BJ (cell line): ENCODE measurements around the gene COL4A1. TPM values are rescaled to one million over a fixed set of nuclear protein-coding genes. Genes with fewer than 3 reads are reported as not detected.

Experiments used
- CTCF ChIA-PET: fragments of 350-600 bp; formaldehyde crosslinking; extraction: SDS; loops from one replicate; lab custom pipeline; 2021; ENCODE audit warnings: antibody characterized with exemption, inconsistent platforms; lab: Yijun Ruan, JAX
- POLR2A ChIA-PET: fragments of 300-600 bp; sonication (Branson Sonifier 250); formaldehyde crosslinking; extraction: SDS; loops from one replicate; lab custom pipeline; 2021; ENCODE audit warnings: antibody characterized with exemption; lab: Charles Lee
- DNase-seq: peaks from one replicate; pipeline ENCODE4 v3.0.0-alpha.2; 2011; ENCODE audit warnings: low read depth
- H3K27me3 ChIP-seq: 2 replicates; pipeline ENCODE4 v1.6.0; 2011; ENCODE audit warnings: low read length; ENCODE audit not compliant: control insufficient read depth, insufficient read depth
- H3K36me3 ChIP-seq: 2 replicates; pipeline ENCODE4 v1.5.1; 2011; ENCODE audit warnings: low read length; ENCODE audit not compliant: control insufficient read depth, insufficient read depth
- H3K4me3 ChIP-seq: 2 replicates; pipeline ENCODE4 v1.5.1; 2011; ENCODE audit warnings: low read depth, mild to moderate bottlenecking, control low read depth, low read length
- CTCF ChIP-seq: IDR thresholded peaks from 2 replicates; pipeline ENCODE4 v1.5.1; 2011; ENCODE audit warnings: low read depth, mild to moderate bottlenecking, control low read depth, inconsistent platforms, low read length, moderate library complexity; ENCODE audit not compliant: insufficient read depth
- polyA plus RNA-seq: library from polyadenylated mRNA; depleted of rRNA; stranded (reverse); fragments of >200 nt; gene quantifications from 2 replicates; pipeline ENCODE4 v1.2.3, GENCODE V29; 2011

COL4A1 gene
- polyA plus RNA-seq, 1 experiment = 375 TPM

- TF ChIP-seq CTCF = no peak
- no peaks in the 10 kb centered on the region for H3K36me3 ChIP-seq
- no peaks in the 10 kb centered on the region for H3K27me3 ChIP-seq
- POLR2A ChIA-PET = no interaction called here
- DNase-seq = no peak
- CTCF ChIA-PET = interaction anchor here (1.1 kb wide), 1 partner anchor 10 kb away, joined by 6 read pairs; no protein-coding TSS in a partner anchor
- no peak overlapping the region for H3K4me3 ChIP-seq
Observed at GRCh38 chr13:110119935-110120905, 186.7 kb downstream of the COL4A1 start.

GRCh38 chr13:110118106-110118505 lies 188.9 kb downstream of the COL4A1 start:
- DNase-seq = no peak
- POLR2A ChIA-PET = no interaction called here
- no peaks in the 10 kb centered on the region for H3K36me3 ChIP-seq
- H3K27me3 ChIP-seq = no peaks in the 10 kb centered on the region
- no peak overlapping the region for H3K4me3 ChIP-seq
- no peak for TF ChIP-seq CTCF
- CTCF ChIA-PET = no interaction called here

GRCh38 chr13:110116072-110116487 lies 190.9 kb downstream of the COL4A1 start:
- Histone ChIP-seq H3K27me3 (no peaks in the 10 kb centered on the region), H3K4me3 (no peak overlapping the region), H3K36me3 (no peaks in the 10 kb centered on the region)
- ChIA-PET POLR2A (no interaction called here), CTCF (interaction anchor here (0.7 to 1.5 kb wide), 11 partner anchors 11 to 1203 kb away, joined by 3 to 6 read pairs (median 4); no protein-coding TSS in a partner anchor)
- no peak for DNase-seq
- peak; percentile 94 for TF ChIP-seq CTCF

- no peak for DNase-seq
- POLR2A ChIA-PET = no interaction called here
- no peak for TF ChIP-seq CTCF
- Histone ChIP-seq H3K27me3 (no peaks in the 10 kb centered on the region), H3K4me3 (no peak overlapping the region), H3K36me3 (no peaks in the 10 kb centered on the region)
- CTCF ChIA-PET = interaction anchor here (0.7 to 1.5 kb wide), 8 partner anchors 42 to 1201 kb away, joined by 3 to 6 read pairs (median 5); no protein-coding TSS in a partner anchor
Observed at GRCh38 chr13:110115591-110115990, 191.4 kb downstream of the COL4A1 start.

GRCh38 chr13:110114316-110114715 lies 192.6 kb downstream of the COL4A1 start:
- no peak for DNase-seq
- no peak for TF ChIP-seq CTCF
- H3K4me3 ChIP-seq = no peak overlapping the region
- POLR2A ChIA-PET = interaction anchor here (0.6 kb wide), 1 partner anchor 15 kb away, joined by 3 read pairs; no protein-coding TSS in a partner anchor
- no peaks in the 10 kb centered on the region for H3K27me3 ChIP-seq
- CTCF ChIA-PET = interaction anchor here (0.7 to 5.7 kb wide), 5 partner anchors 325 to 1162 kb away, joined by 3 to 45 read pairs (median 4); no protein-coding TSS in a partner anchor
- H3K36me3 ChIP-seq = no peaks in the 10 kb centered on the region
